HG03460 (cell line): ENCODE results near the gene OSBP2.

Source experiments
- ATAC-seq: cut with Tn5 transposase; IDR thresholded peaks from one replicate; pipeline ENCODE4 v1.9.1; 2021; ENCODE audit not compliant: unreplicated experiment

Gene OSBP2, protein sequence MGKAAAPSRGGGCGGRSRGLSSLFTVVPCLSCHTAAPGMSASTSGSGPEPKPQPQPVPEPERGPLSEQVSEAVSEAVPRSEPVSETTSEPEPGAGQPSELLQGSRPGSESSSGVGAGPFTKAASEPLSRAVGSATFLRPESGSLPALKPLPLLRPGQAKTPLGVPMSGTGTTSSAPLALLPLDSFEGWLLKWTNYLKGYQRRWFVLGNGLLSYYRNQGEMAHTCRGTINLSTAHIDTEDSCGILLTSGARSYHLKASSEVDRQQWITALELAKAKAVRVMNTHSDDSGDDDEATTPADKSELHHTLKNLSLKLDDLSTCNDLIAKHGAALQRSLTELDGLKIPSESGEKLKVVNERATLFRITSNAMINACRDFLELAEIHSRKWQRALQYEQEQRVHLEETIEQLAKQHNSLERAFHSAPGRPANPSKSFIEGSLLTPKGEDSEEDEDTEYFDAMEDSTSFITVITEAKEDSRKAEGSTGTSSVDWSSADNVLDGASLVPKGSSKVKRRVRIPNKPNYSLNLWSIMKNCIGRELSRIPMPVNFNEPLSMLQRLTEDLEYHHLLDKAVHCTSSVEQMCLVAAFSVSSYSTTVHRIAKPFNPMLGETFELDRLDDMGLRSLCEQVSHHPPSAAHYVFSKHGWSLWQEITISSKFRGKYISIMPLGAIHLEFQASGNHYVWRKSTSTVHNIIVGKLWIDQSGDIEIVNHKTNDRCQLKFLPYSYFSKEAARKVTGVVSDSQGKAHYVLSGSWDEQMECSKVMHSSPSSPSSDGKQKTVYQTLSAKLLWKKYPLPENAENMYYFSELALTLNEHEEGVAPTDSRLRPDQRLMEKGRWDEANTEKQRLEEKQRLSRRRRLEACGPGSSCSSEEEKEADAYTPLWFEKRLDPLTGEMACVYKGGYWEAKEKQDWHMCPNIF

GRCh38 chr22:30694640-30695350 is at the start of gene OSBP2:
TSS of gene OSBP2 (plus strand) at chr22:30694874. CDS start at chr22:30694910, 36 bp downstream.
- no peak for ATAC-seq

GRCh38 chr22:30646518-30647160 is 48.0 kb upstream of the OSBP2 start:
- no peak for ATAC-seq

DNA sequence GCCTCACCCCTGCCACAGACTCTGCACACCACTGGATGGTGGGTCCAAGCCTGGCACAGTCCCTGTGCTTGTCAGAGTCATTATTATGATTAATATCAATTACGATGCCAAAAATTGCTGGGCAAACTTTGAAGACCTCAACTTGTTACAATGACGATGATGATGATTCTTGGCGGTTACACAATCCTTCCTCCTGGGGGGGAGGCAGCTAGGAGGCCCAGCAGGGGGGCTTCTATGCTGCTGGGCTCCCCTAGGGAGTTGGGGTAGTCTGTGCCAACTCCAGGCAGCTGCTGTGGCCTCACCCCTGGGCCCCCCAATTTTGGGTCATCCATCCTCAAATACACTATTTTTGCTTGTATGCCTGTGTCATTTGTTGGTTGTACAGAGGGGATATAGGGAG is 47.1 kb upstream of the OSBP2 start:
- ATAC-seq = no peak

GRCh38 chr22:30648825-30649224 is 45.8 kb upstream of the OSBP2 start:
- no peak for ATAC-seq

DNA sequence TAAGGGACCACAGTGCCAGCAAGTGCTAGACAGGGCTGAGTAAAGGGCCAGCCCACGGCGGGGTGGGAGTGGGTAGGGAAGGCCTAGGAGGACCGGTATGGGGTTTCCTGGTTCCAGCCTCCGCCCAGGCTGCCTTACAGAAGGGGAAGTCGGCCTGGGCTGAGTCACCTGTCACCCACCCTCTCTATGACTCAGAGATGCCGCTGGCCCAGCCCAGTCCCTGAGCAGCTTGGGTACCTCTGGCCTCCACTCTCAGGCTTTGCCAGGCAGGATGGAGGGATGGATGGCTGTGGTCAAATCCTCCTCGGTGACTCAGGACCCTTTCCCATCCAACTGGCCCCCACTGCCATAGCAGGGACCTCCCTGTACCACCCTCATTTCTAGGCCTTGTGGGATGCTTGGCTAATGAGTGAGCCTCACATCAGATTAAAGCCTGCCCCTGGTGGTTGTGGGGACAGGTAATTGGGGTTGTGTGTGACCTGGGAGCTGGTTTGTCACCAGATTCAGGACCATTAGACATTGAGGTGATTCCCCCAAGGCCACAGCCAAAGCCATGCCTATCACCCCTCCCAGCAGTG is 45.2 kb upstream of the OSBP2 start:
- no peak for ATAC-seq

DNA sequence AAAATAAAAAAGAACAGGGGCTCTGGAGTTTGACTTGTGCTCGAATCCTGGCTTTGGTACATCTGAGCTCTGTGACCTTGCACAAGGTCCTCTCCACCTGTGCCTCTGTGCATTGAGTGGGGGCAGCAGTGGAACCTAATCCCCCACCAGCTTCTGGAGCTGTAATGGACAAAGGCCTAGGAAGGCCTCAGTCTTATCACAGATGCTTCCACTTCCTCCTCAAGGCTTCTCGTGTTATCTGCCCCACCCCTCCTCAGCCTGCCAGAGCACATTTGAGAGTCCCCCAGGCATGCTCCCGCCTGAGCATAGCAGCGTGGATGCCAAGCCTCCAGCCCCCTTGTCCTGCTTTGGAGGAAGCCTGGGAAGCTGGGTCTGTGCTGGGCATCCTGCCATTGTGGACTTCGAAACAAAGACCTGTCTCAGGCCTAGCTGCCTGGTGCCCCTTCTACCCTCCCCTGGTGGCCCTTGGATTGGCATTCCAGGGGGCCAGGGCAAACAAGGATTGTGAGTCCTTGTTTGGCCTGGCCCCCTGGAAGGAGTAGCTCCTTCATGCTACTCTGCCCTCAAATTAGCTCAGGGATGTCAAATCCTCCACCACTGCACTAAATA is 44.1 kb upstream of the OSBP2 start:
- ATAC-seq = no peak

- no peak for ATAC-seq
These were observed 41.8 kb upstream of the OSBP2 start for GRCh38 chr22:30652852-30653251.

GRCh38 chr22:30654361-30654760 is 40.3 kb upstream of the OSBP2 start:
- no peak for ATAC-seq

DNA sequence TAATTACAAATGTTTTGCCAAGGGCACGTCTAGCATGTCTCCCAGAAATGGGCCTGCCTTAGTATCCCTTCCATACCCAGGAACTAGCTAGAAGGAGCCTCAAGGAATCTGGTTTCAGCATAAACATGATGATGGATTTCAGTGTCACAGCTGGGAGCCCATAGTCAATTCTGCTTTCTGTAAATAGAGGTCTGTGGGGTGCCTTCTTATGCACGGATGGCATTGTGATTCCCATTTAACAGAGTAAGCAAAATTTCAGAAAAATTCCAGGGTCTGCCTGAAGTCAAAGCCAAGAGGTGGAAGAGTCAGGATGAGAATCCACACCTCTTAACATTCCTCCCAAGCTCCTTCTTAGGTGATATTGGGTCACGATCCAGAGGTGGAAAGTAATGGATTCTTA is 39.1 kb upstream of the OSBP2 start:
- ATAC-seq = no peak

- no peak for ATAC-seq
These were observed 32.6 kb upstream of the OSBP2 start for GRCh38 chr22:30662040-30662439.

DNA sequence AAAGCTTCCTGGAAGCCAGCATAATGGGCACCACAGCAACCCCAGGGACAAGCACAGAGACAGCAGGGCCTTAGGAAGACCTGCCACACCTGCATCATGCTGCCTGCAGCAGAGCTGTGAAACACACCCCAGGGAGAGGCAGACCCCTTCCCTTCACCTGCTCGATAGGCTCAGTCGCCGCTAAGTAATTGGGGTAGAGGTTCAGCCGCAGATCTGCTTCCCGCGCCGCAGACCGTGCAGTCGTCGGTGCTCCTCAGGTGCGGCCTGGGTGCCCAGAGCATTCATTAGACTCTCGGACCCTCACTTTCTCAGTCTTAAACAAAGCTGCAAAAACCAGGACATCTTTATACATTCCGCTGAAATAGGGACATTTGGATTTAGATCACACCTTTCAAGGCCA is 29.9 kb upstream of the OSBP2 start:
- ATAC-seq = no peak

DNA sequence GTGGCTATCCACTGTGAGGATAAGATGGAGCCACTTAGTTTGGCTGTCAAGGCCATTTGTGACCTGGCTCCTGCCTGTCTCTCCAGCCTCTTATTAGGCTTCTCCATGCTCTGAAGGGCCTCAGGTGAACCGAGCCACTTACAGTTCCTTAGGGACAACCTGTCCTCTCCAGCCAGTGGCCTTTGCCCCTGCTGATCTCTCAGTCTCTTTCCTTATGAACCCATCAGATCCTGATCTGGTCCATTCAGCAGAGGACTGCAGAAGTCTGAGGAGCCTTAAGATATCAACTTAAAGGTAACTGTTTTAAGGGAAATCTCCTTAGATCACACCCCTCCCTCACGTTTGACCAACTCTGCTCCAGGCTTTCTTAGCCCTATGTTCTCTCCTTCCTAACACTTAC is 29.4 kb upstream of the OSBP2 start:
- ATAC-seq = no peak

DNA sequence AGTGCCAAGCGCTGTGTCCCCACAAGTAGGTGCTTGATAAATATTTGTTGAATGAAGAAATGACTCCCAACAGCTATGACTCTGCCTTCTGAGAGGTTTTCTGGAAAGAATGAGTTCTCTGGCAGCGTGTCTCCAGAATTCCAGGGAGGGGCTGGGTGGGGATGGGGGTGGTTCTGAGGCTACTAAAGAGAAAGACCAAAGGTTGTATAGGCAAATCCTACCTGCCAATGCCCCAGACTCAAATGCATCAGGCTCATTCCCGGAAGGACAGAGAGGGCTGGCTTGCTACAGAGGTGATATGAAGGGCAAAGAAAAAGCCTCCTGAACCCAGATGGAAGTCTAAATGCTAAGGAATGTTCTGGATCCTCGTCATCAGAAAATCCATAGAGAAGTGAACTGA is 28.9 kb upstream of the OSBP2 start:
- ATAC-seq = no peak

GRCh38 chr22:30667107-30667493 is 27.6 kb upstream of the OSBP2 start:
- no peak for ATAC-seq

GRCh38 chr22:30667494-30668385 is 26.9 kb upstream of the OSBP2 start, which contains the start of gene DUSP18:
TSS of gene DUSP18 (minus strand) at chr22:30667875. CDS start at chr22:30664003, 3,872 bp downstream.
- peak; percentile 82 for ATAC-seq

- no peak for ATAC-seq
These were observed 26.3 kb upstream of the OSBP2 start for GRCh38 chr22:30668386-30668710.

GRCh38 chr22:30671071-30671470 is 23.6 kb upstream of the OSBP2 start:
- ATAC-seq = no peak

GRCh38 chr22:30673136-30673535 is 21.5 kb upstream of the OSBP2 start:
- no peak for ATAC-seq

- no peak for ATAC-seq
These were observed 20.2 kb upstream of the OSBP2 start for GRCh38 chr22:30674482-30674881.
